GM11168 (cell line): Measurements from ENCODE around the gene PCNX1.

Experiments
- in situ Hi-C: fragments of 300-500 bp; cut with MboI; formaldehyde crosslinking; loops from one replicate; pipeline ENCODE4 v1.12.0; 2022; ENCODE audit warnings: low sequenced_read_pairs; ENCODE audit not compliant: unreplicated experiment

Gene PCNX1

GRCh38 chr14:70887737-70888499 is 19.3 kb upstream of the PCNX1 start:
- in situ Hi-C loops, result no loop called here

- in situ Hi-C loops, result no loop called here
These were observed 18.5 kb upstream of the PCNX1 start for GRCh38 chr14:70888681-70889175.

GRCh38 chr14:70889555-70889954 is 17.7 kb upstream of the PCNX1 start:
- in situ Hi-C loops, result no loop called here

- in situ Hi-C loops, result no loop called here
These were observed 16.2 kb upstream of the PCNX1 start for GRCh38 chr14:70890826-70891659.

- in situ Hi-C loops, result no loop called here
These were observed 15.5 kb upstream of the PCNX1 start for GRCh38 chr14:70891737-70892136.

- in situ Hi-C loops, result no loop called here
These were observed 14.0 kb upstream of the PCNX1 start for GRCh38 chr14:70893062-70893845.

- in situ Hi-C loops, result no loop called here
These were observed 13.4 kb upstream of the PCNX1 start for GRCh38 chr14:70893858-70894291.

- in situ Hi-C loops, result no loop called here
These were observed 12.4 kb upstream of the PCNX1 start for GRCh38 chr14:70894868-70895267.

GRCh38 chr14:70896317-70896716 is 10.9 kb upstream of the PCNX1 start:
- in situ Hi-C loops, result no loop called here

- in situ Hi-C loops, result no loop called here
These were observed 10.3 kb upstream of the PCNX1 start for GRCh38 chr14:70896981-70897380.

- in situ Hi-C loops, result no loop called here
These were observed 9.8 kb upstream of the PCNX1 start for GRCh38 chr14:70897464-70897863.

GRCh38 chr14:70898111-70898745 is 9.0 kb upstream of the PCNX1 start:
- in situ Hi-C loops, result no loop called here

GRCh38 chr14:70901269-70901668 is 6.0 kb upstream of the PCNX1 start:
- in situ Hi-C loops, result no loop called here

GRCh38 chr14:70902184-70902583 is 5.1 kb upstream of the PCNX1 start:
- in situ Hi-C loops, result no loop called here

- in situ Hi-C loops, result no loop called here
These were observed 2.9 kb upstream of the PCNX1 start for GRCh38 chr14:70904373-70904772.

- in situ Hi-C loops, result no loop called here
These were observed 2.0 kb upstream of the PCNX1 start for GRCh38 chr14:70905301-70905700.

GRCh38 chr14:70906793-70907175 is 475 bp upstream of the PCNX1 start:
- in situ Hi-C loops, result no loop called here

GRCh38 chr14:70907996-70908934 is 1.0 kb downstream of the PCNX1 start:
- in situ Hi-C loops, result no loop called here
